Stomach (tissue), 9 donors: Measurements from ENCODE around the gene TCN1. TPM values are rescaled to one million over a fixed set of nuclear protein-coding genes. Genes with fewer than 3 reads are reported as not detected.

Experiments
- DNase-seq, 2 donors: peaks; one replicate each; pipeline versions ENCODE4 v3.0.0 to v3.0.0-alpha.2; 2013 to 2019
- H3K27ac ChIP-seq, 5 donors: fragments of 200-600 bp in 4 of 5; sonication (generic) in 4 of 5; one replicate each; pipeline ENCODE4 v1.5.1; 2013 to 2019; ENCODE audit warnings: mild to moderate bottlenecking in 1 of 5, moderate library complexity in 1 of 5
- H3K27me3 ChIP-seq, 3 donors: fragments of 200-600 bp; sonication (generic); one replicate each; pipeline ENCODE4 v1.5.1; 2017 to 2019; ENCODE audit warnings: mixed run types in 1 of 3
- H3K36me3 ChIP-seq, 4 donors: fragments of 200-600 bp; sonication (generic); 1 replicate in 3 of 4; 2 replicates in 1 of 4; pipeline ENCODE4 v1.5.1; 2016 to 2019
- H3K4me1 ChIP-seq, 4 donors: fragments of 200-600 bp; sonication (generic); one replicate each; pipeline ENCODE4 v1.5.1; 2016 to 2019
- H3K4me3 ChIP-seq, 4 donors: fragments of 200-600 bp; sonication (generic) in 3 of 4; one replicate each; pipeline ENCODE4 v1.5.1; 2016 to 2019; ENCODE audit warnings: mild to moderate bottlenecking in 1 of 4
- H3K9me3 ChIP-seq, 4 donors: fragments of 200-600 bp; sonication (generic); one replicate each; pipeline ENCODE4 v1.5.1; 2016 to 2019
- EP300 ChIP-seq: sonication (generic); formaldehyde crosslinking; IDR thresholded peaks from one replicate; pipeline ENCODE4 v1.6.1; 2017; ENCODE audit warnings: antibody characterized with exemption
- POLR2A ChIP-seq, 4 donors: fragments of 450-650 bp; IDR thresholded peaks; one replicate each; pipeline ENCODE4 v1.6.1; 2016; ENCODE audit warnings: antibody characterized with exemption in 4 of 4, control low read depth in 2 of 4, mild to moderate bottlenecking in 1 of 4, moderate library complexity in 1 of 4
- POLR2AphosphoS5 ChIP-seq, 3 donors: sonication (generic); formaldehyde crosslinking; IDR thresholded peaks; one replicate each; pipeline ENCODE4 v1.6.1; 2016; ENCODE audit warnings: antibody characterized with exemption in 3 of 3
- WGBS, 5 donors: extraction: QIAGEN DNeasy Blood & Tissue Kit in 3 of 5; methylation state at CpG; one replicate each; pipeline versions ENCODE4 v1.1.5 to v1.1.7; 2013 to 2018; 5-methylcytosine and 5-hydroxymethylcytosine counted together
- intact Hi-C: fragments of 100-400 bp; cut with DNase I; formaldehyde crosslinking; loops from one replicate; pipeline ENCODE4 v1.15.1; 2023; ENCODE audit warnings: low total_unique reads
- polyA plus RNA-seq, 3 donors: library from polyadenylated mRNA; stranded (reverse); fragments of 200-250 nt; gene quantifications; one replicate each; pipeline ENCODE4 v1.2.3, GENCODE V29; 2013
- total RNA-seq, 5 donors: library from RNA; depleted of rRNA; stranded (reverse); fragments of >200 nt; gene quantifications; one replicate each; pipeline versions ENCODE4 v1.1.0 to v1.2.3, GENCODE V29; 2014 to 2016
- TF ChIP-seq, protein P1 (sequence below), 7 experiments: fragments of 450-650 bp in 4 of 7; fragments of 200-600 bp in 3 of 7; sonication (generic) in 3 of 7; IDR thresholded peaks; one replicate each; pipeline ENCODE4 v1.5.1; 2016 to 2019; ENCODE audit warnings: antibody characterized with exemption in 7 of 7, control low read depth in 2 of 7, mild to moderate bottlenecking in 1 of 7
- donor health status: healthy with polysubstance abuse.
- donor health status: Bipolar disorder and iron deficiency.
- donor health status: healthy.

TCN1 gene
- total and polyA plus RNA-seq, 8 donors, result 0.58 to 77.1 (median 40.8) TPM; not detected in 1

DNA sequence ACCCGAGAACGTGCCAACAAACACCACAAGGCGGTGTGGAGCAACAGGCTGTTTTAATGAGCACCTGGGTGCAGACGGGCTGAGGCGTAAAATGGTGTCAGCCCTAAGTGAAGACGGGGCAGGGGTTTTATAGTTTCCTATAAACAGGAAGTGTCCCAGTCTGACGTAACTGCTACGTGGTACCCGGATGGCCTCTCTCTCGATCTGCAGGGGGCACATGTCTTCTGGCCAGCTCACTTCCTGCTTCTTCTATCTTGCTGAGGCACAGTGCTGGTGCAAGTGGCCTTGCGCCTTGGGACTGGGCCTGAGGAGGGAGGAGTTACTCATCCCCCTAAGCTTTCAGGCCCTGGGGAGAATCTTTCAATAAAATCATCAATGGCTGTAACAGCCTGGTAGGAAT, 33.2 kb upstream of the TCN1 start:
- H3K9me3 ChIP-seq, result no peaks in the 10 kb centered on the region
- no peak for DNase-seq
- TF ChIP-seq, protein P1, sequence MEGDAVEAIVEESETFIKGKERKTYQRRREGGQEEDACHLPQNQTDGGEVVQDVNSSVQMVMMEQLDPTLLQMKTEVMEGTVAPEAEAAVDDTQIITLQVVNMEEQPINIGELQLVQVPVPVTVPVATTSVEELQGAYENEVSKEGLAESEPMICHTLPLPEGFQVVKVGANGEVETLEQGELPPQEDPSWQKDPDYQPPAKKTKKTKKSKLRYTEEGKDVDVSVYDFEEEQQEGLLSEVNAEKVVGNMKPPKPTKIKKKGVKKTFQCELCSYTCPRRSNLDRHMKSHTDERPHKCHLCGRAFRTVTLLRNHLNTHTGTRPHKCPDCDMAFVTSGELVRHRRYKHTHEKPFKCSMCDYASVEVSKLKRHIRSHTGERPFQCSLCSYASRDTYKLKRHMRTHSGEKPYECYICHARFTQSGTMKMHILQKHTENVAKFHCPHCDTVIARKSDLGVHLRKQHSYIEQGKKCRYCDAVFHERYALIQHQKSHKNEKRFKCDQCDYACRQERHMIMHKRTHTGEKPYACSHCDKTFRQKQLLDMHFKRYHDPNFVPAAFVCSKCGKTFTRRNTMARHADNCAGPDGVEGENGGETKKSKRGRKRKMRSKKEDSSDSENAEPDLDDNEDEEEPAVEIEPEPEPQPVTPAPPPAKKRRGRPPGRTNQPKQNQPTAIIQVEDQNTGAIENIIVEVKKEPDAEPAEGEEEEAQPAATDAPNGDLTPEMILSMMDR (IDR thresholded peaks at IDR 0.05), result no peak
- TF ChIP-seq POLR2AphosphoS5 (IDR thresholded peaks at IDR 0.05) (no peak), POLR2A (IDR thresholded peaks at IDR 0.05) (no peak), EP300 (no peak)
- 79 to 85% (median 80%) methylated on average over 11 of the region's 11 CpGs for WGBS, 5 donors
- no peak overlapping the region for H3K4me3 ChIP-seq
- peaks cover 0 to 6% (median 0%) of the 10 kb centered on the region in 4 donors for H3K4me1 ChIP-seq
- H3K27ac ChIP-seq, result no peak overlapping the region
- no peaks in the 10 kb centered on the region for H3K27me3 ChIP-seq
- intact Hi-C loops, result no loop called here
- H3K36me3 ChIP-seq, result no peaks in the 10 kb centered on the region

DNA sequence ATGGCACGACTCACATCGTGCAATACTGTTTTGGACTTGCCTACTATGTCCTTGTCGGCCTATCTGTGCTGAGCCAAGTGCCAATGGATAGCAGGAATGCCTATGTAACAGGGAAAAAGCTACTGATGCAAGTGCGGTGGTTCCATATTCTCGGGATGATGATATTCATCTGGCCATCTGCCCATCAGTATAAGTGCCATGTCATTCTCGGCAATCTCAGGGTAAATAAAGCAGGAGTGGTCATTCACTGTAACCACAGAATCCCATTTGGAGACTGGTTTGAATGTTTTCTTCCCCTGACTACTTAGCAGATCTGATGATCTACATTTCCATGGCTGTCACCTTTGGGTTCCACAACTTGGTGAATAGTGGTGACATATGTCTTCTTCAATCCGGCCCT, 32.4 kb upstream of the TCN1 start:
- H3K27ac ChIP-seq, result no peak overlapping the region
- no peaks in the 10 kb centered on the region for H3K27me3 ChIP-seq
- TF ChIP-seq, protein P1 (IDR thresholded peaks at IDR 0.05), result no peak
- no peak for TF ChIP-seq POLR2A (IDR thresholded peaks at IDR 0.05)
- no peak for TF ChIP-seq EP300
- no peak for TF ChIP-seq POLR2AphosphoS5 (IDR thresholded peaks at IDR 0.05)
- DNase-seq, result no peak
- peaks cover 0 to 6% (median 0%) of the 10 kb centered on the region in 4 donors for H3K4me1 ChIP-seq
- intact Hi-C loops, result no loop called here
- H3K4me3 ChIP-seq, result no peak overlapping the region
- 83 to 84% (median 83%) methylated on average over 7 of the region's 7 CpGs for WGBS, 5 donors
- no peaks in the 10 kb centered on the region for H3K9me3 ChIP-seq
- H3K36me3 ChIP-seq, result no peaks in the 10 kb centered on the region

DNA sequence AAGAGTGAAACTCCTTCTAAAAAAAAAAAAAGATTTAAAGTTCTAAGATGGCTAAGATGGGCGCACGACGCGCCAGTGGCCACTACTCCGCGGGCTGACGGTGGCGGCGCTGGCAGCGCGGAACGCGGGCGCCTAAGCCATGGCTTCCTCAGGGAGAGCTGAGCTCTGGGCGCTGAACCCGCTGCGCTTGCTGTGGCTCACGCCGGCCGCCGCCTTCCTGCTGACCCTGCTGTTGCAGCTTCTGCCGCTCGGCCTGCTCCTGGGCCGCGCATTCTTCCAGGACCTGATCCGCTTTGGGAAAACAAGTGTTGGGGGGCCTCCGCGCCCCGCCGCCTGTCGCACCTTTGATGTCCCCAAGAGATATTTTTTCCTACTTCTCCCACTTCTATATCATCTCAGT, 31.8 kb upstream of the TCN1 start:
- WGBS, 5 donors, result 97 to 98% (median 98%) methylated on average over 31 of the region's 31 CpGs
- no peak for DNase-seq
- H3K36me3 ChIP-seq, result no peaks in the 10 kb centered on the region
- no peaks in the 10 kb centered on the region for H3K9me3 ChIP-seq
- H3K27ac ChIP-seq, result no peak overlapping the region
- peaks cover 0 to 6% (median 0%) of the 10 kb centered on the region in 4 donors for H3K4me1 ChIP-seq
- intact Hi-C loops, result no loop called here
- H3K27me3 ChIP-seq, result no peaks in the 10 kb centered on the region
- TF ChIP-seq POLR2A (IDR thresholded peaks at IDR 0.05) (no peak), POLR2AphosphoS5 (IDR thresholded peaks at IDR 0.05) (no peak), EP300 (no peak)
- TF ChIP-seq, protein P1 (IDR thresholded peaks at IDR 0.05), result no peak
- H3K4me3 ChIP-seq, result no peak overlapping the region

DNA sequence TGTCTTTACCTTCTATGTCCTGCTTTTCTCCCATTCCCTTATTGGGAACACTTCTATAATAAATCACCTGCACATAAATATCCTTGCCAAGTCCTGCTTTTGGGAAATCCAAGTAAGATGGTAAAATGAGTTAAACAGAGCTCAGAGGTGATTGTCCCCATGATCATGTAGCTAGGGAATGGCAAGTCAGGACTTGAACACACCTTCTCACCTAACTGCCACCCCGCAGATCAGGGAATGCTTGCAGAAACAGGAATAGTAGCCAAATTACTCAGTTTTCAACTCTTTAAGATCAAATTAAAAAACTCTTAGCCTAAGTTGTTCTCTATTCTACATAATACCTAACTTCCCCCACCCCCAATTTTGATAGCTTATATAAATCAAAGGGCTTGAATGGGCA, 28.3 kb upstream of the TCN1 start:
- intact Hi-C loops, result no loop called here
- H3K4me3 ChIP-seq, result no peak overlapping the region
- TF ChIP-seq, protein P1 (IDR thresholded peaks at IDR 0.05), result no peak
- TF ChIP-seq EP300 (no peak), POLR2A (IDR thresholded peaks at IDR 0.05) (no peak), POLR2AphosphoS5 (IDR thresholded peaks at IDR 0.05) (no peak)
- no peak for DNase-seq
- no peak overlapping the region for H3K27ac ChIP-seq
- H3K36me3 ChIP-seq, result no peaks in the 10 kb centered on the region
- H3K27me3 ChIP-seq, result no peaks in the 10 kb centered on the region
- 92 to 100% (median 95%) methylated on average over 1 of the region's 1 CpG for WGBS, 5 donors
- peaks cover 0 to 10% (median 5%) of the 10 kb centered on the region in 4 donors for H3K9me3 ChIP-seq
- H3K4me1 ChIP-seq, result no peaks in the 10 kb centered on the region
